Stimulated activated CD4-positive, alpha-beta T cell treated with anti-CD3 and anti-CD28 coated beads, Interleukin-4, amount 100 ng/mL, for 1 hour (primary cell): Measurements from ENCODE around the gene BCAT1.
"Not testable (repeated sequence)": the region's sequence is repeated elsewhere in the genome, so short reads cannot be mapped to it uniquely, and the experiment has no call there.

Source experiments
- DNase-seq: peaks from one replicate; pipeline ENCODE4 v3.0.0-alpha.2; 2020

Gene BCAT1

DNA sequence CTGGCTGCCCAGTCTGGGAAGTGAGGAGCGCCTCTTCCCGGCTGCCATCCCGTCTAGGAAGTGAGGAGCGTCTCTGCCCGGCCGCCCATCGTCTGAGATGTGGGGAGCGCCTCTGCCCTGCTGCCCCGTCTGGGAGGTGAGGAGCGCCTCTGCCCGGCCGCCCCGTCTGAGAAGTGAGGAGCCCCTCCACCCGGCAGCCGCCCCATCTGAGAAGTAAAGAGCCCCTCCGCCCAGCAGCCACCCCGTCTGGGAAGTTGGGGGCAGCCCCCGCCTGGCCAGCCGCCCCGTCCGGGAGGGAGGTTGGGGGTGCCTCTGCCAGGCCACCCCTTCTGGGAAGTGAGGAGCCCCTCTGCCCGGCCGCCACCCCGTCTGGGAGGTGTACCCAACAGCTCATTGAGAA is 22.8 kb downstream of the BCAT1 start:
- DNase-seq, result not testable (repeated sequence)

DNA sequence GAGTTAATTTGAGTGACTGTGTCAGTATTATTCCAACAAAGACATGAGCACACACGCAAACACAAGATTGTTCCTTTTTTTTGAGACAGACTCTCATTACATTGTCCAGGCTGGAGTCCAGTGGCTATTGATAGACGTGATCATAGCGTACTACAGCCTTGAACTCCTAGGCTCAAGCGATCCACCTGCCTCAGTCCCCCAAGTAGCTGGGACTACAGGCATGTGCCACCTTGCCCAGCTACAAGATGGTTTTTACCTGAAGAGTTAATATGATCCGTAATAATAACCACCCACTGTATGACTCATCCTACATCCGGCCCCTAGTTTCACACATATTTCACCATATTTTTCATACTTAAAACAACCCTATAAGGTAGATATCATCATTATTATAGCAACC is 26.8 kb downstream of the BCAT1 start:
- DNase-seq, result no peak

DNA sequence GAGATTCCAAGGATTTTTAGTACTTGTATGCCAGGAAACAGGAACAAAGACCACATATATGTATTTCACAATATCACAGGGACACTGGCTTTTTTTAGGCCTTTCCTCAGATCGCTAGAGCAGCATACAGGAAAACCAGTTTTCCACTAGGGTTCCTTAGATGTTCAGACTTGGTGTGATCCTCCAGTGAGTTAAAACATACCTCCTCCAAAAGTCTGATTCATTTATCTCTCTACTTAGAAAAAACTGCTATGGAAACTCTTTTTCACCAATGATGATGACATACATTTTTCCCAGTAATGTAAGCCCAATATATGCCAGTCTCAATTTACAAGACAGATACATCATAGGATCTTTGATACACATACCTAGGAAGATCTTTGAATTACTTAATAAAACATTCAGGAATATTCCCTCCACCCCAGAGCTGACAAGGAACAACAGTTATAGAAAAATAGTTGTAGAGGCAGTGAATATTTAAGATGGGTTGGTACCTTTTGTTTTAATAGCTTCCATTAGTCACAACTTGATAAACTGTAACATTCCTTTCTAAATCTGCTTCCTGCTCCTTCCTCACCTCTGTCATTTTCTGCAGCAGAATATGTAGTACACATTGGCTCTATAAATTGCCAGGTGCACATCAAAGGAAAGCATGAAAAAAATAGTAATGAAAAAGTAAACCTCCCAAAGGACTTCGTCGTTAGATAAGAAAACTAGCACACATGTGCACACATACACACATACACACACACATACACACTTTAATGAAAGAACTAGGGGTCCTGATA is 27.5 kb downstream of the BCAT1 start:
- DNase-seq, result no peak

DNA sequence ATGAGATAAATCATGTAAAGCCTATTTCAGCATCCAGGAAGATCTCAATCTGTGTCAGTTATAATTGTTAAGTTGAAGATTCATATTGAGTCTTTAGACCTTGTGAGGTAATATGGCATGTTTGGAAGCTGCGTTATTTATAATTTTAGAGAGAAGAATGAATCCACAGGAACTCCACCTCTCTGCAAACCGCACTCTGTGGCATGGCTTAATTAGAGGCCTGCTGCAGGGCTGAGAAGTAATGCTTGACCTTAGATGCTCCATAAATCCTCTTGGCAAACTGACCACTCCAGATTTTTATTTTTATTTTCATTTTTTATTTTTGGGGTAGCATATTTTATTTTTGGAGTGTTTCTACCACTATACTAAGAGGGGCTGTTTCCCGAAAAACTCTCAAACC is 28.8 kb downstream of the BCAT1 start:
- no peak for DNase-seq

DNA sequence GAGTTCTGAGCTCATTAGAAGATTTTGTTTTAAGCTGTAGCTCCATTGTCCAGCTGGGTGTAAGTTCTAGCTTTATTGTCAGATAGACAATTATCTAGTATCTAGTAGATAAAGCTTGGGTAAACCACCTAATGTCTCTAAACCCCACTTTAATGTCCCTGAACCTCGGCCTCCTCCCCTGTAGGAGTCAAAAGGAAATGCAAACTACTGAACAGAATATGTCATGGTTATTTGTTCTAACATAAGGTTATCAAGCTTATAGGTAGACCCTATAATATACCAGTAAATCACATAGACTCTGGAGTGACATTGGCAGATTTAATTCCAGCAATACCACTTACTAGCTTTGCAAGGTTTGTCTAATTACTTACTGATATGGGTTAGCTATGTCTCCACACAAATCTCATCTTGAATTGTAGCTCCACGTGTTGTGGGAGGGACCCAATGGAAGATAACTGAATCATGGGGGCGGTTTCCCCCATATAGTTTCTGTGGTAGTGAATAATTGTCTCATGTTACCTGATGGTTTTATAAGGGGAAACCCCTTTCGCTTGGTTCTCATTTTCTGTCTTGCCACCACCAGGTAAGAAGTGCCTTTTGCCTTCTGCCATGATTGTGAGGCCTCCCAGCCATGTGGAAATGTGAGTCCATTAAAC is 29.4 kb downstream of the BCAT1 start:
- peak; percentile 20 for DNase-seq

DNA sequence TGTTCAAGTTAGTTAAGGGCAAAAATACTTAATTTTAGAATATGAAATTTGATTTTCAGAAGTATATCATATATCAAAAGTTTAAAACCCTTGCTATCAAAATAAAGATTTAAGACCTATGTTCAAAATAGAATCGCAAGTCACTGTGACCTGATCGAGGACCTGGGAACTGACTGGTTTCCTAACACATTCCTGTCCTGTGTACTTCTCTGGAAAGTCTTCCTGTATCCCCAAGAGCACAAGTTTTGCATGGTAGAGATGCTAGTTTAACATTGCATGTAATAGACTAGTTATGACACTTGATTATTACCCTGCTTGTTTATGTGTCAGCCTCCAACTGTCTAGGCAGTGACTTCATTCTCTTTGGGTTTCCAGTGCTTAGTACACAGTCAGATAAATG is 30.3 kb downstream of the BCAT1 start:
- DNase-seq, result no peak

DNA sequence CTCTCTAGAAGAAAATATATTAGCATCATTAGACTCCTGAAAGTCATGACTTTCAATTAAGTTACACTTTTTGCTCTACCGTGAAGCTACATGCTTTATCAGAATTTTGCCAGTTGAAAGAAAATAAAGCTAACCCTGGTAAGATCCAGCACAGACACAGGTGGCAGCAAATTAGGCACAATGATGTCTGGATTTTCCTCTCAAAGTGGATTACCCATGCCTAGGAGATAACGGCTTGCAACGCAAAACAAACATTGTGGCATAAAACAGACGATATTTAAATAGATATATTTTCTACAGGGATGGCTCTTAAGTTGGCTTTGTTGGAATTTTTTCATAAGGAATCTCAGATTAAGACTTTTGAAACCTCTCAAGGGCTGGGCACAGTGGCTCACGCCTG is 33.4 kb downstream of the BCAT1 start:
- DNase-seq, result no peak

DNA sequence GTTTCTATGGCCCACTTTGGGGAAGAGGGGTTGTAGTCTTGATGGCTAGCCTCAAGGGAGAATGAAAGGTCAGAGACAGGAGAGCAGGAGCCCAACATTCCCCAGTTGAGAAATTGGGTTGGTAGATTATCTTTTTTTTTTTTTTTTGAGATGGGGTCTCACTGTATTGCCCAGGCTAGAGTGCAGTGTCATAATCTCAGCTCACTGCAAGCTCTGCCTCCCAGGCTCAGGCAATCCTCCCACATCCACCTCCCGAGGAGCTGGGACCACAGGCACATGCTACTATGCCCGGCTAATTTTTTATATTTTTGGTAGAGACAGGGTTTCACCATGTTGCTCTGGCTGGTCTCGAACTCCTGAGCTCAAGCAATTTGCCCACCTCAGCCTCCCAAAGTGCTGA is 34.9 kb downstream of the BCAT1 start:
- no peak for DNase-seq

DNA sequence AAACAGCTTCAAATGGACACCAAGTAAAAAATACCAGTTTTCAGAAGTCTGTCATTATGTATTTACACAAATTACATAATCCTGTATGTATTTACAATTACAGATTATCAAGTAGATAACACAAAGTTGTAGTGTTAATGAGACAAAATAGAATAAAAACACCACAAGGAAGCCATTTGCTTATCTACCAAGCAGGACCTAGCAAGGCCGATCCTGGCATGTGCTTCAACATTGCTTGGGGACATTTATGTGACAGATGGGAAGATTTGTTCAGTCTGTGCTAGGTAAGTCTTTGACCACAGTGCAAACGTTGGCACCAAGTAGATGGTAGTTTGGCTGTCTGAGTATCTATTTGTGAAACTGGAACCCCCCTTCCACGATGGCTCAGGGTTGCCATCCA is 35.8 kb downstream of the BCAT1 start:
- no peak for DNase-seq

DNA sequence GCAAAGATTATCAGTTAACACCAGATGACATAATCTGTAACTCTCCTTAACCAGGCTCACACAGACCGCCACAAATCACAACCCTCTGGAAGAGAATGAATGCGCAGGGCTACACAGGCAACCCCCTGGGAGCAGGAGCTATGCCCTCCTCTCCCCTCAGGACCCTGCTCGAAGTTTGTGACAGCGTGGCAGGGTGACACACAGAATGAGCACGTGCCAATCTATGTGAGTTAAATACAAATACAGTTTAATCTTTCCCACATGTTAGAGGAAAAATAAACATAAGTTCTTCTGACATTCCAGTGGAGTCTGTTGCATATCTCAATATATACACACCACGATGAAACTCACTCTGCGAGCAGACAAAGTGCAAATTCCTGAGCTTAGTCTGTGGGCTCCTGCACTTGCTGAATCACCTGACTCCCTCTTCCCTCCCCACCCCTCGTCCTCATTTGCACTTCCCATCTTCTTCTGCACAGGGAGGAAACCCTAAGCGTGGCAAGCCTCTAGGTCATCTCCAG is 37.6 kb downstream of the BCAT1 start:
- no peak for DNase-seq

DNA sequence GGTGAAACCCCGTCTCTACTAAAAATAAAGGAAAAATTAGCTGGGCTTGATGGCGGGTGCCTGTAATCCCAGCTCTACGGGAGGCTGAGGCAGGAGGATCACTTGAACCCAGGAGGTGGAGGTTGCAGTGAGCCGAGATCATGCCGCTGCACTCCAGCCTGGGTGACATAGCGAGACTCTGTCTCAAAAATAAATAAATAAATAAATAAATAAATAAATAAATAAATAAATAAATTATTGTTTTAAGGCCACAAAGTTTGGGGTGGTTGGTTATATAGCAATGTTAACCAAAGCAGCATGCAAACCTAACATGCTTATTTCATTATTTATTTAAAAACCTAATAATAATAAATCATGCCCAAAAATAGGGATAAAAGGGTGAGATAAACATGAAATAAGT is 38.7 kb downstream of the BCAT1 start:
- DNase-seq, result not testable (repeated sequence)

DNA sequence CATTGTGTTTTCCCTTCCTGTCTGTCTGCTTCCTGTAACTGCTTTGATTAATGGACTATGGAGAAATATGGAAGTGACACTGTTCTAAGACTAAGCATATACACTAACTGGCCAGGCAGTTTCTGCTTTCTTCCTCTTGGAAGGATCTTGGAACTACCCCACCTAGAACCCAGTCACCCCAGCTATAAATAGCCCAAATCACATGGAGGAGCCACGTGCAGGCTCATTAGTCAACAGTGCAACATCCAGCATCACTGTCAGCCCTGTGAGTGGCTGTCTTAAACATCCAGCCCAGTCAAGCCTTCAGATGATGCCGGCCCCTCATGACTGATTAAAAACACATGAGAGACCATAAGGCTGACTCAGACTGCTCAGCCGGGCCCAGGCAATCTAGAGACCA is 39.2 kb downstream of the BCAT1 start:
- DNase-seq, result no peak

DNA sequence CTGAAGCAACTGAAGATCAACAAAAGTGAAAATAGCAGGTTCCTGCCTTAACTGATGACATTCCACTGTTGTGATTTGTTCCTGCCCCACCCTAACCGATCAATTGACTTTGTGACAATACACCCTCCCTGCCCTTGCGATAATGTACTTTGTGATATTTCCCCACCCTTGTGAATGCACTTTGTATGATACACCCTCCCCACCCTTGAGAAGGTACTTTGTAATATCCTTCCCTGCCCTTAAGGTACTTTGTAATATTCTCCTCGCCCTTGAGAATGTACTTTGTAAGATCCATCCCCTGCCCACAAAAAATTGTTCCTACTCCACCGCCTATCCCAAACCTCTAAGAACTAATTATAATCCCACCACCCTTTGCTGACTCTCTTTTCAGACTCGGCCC is 41.4 kb downstream of the BCAT1 start:
- no peak for DNase-seq

DNA sequence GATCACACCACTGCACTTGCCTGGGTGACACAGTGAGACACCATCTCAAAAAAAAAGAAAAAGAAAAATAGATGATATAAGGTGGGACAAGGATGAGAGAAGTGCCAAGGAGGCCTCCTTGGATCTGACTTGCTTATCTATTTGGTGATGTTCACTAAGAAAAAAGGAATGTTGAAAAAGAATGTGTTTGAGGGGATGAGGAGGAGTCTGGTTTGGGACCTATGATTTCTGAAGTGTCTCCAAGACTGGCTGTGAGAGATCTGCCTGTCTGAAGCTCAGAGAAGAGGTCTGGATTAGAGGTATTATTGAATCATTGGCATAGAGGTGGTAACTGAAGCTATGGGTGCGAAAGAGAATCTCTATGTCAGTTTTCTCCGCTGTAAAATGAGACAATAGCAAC is 42.8 kb downstream of the BCAT1 start:
- DNase-seq, result no peak

DNA sequence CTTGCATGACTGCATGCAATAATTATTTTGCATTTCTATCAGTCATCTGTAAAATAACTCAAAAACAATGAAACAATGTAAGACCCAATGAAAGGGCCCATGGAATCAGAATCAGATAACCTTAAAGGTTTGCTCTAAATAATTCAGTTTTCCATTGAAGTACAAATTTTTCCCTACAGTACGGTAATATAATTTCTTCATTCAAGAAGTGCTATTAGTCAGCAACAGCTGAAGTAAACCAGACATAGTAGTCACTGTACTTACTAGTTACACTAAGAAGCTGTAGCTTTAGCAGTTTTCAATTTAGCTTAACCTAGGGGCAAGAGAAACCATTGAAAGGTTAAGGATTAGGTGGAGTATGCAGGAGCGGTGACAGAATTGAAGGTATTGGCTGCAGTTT is 43.5 kb downstream of the BCAT1 start:
- DNase-seq, result no peak

DNA sequence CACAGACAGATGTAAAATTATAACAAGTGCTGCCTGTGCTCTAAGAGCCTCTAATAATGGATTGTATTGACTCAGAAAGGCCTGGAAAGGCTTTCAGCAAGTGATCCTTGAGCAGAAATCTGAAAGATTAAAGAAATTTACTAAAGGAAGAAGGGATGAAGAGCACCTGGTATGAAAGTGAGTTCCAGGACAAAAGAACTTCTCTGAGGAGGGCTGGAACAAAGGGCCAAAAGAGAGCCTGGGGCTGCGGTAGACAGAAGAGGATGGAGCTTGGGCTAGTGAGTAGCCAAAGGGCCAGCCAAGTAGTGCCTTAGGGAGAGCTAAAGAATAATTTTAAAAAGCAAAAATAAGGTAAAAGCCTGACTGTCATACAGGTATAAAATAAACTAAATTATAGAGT is 44.0 kb downstream of the BCAT1 start:
- DNase-seq, result no peak

DNA sequence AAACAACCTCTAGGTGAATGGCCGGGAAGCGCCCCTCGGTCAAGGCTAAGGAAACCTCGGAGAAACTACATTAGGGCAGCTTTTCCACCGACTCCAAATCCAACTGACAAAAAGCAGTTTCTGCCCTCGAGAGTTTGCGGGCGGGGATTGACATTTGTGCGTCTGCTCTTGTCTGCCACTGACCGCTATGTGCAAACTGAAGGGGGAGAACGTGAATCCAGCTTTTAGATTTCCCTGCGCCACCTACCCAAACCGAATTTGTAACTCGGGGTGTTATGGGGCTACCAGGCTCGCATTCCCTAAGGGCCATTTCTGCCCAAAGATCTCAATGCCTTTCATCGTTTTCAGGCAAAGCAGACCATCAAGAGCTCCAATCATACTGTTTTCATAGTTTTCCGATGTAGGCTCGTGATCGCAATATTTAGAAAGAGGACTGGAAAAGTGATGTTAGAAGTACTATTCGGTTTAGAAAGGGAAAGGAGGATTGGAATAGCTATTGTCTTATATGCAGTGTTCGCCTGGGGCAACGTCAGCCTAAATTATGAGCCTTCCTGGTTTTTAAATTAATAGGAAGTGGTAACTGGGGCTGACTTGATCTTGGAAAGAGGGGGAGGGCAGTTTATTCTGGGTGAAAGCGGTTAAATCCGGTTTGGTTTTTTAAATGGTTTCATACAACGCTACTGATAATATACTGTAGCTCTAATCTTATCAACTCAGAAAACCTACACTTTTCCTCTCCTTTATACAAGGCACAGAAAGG is 45.4 kb downstream of the BCAT1 start:
- no peak for DNase-seq

DNA sequence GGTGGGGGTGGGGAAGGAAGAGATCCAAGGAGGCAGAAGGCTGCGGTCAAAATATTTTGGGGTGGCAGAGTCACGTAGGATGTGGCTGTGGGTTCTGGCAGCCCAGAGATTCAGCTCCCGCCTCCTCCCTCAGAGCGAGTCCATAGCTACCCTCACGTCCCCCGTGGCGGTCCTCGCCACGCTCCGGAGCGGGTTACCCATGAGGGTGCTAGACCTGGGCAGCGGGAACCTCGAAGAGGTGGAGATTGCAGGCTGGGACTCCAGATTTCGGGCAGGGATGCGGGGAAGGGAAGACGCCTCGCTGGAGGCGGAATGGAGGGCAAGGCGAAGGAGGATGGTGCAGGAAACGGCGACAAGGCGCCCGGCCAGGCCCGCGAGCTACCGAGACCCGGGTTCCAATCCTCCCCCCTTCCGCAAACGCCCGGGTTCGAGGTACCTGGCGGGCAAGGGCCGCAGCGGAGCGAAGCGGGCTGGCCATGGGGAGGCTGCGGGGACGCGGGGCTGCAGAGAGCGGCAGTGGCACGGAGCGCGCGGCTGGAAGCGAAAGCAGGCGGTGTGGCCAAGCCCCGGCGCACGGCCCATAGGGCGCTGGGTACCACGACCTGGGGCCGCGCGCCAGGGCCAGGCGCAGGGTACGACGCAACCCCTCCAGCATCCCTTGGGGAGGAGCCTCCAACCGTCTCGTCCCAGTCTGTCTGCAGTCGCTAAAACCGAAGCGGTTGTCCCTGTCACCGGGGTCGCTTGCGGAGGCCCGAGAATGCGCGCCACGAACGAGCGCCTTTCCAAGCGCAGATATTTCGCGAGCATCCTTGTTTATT is 46.2 kb downstream of the BCAT1 start:
- peak; percentile 24 for DNase-seq

DNA sequence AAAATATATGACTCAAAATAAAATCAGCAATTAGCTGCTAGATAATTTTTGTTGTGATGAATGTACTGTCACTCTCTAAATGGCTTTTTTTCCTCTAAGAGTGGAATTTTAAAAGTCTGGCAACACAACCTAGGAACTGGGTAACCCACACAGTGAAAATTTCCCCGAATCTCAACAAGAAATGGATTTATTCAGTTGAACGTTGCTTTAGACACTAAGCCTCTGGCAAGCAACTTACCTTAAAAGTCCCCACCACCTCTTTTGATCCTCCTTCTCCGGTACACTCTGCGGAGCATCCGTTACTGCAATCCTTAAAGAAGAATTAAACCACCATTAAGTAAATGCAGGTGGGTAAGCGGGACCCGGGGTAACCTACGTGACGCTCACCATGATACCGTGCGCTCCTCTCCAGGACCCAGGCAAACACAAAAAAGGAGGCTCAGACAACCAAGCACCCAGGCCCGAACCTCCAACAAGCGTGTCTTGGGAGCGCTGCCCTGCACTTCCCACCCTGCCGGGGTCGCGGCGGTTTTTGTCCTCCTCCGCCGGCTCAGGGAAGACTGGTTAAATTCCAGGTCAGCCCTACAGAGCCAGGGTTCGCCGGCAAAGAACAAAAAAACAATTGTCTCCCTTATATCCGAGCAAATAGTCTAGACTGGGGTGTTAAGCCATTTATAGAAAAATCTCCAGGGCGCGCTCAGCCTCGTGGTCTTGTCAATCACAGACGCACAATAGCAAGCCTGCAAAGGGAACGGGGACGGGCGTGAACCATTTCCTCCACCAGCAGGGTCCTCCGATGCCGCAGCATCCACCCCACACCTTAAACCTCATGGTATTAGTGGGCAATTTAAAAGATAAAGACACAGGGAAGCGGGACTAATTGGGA is 47.1 kb downstream of the BCAT1 start:
- peak; percentile 12 for DNase-seq

DNA sequence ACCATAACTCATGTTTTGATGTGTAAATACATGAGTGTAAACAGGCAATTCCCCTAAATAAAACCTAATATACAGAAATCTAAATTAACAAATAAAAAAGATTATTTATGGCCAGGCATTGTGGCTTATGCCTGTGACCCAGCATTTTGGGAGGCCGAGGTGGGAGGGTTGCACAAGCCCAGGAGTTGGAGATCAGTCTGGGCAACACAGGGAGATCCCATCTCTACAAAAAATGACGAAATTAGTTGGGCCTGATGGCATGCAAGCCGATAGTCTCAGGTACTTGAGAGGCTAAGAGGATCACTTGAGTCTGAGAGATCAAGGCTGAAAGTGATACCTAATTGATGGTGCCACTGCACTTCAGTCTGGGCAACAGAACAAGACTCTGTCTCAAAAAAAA is 48.7 kb downstream of the BCAT1 start:
- DNase-seq, result no peak

DNA sequence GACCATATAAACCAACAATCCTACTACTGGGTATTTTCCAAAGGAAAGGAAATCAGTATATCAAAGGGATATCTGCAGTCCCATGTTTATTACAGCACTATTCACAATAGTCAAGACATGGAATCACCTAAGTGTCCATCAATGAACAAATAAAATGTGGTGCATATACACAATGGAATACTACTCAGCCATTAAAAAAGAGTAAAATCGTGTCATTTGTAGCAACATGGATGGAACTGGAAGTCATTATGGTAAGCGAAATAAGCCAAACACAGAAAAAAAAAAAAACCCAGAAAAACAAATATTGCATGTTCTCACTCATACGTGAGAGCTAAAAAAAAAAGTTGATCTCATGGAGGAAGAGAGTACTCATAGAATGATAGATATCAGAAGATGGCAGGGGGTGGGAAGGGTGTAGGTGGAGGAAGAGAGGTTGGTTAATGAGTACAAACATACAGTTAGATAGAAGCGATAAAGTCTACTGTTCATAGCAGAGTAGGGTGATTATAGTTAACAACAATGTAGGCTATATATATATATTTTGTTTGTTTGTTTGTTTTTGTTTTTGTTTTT is 49.3 kb downstream of the BCAT1 start:
- DNase-seq, result no peak

DNA sequence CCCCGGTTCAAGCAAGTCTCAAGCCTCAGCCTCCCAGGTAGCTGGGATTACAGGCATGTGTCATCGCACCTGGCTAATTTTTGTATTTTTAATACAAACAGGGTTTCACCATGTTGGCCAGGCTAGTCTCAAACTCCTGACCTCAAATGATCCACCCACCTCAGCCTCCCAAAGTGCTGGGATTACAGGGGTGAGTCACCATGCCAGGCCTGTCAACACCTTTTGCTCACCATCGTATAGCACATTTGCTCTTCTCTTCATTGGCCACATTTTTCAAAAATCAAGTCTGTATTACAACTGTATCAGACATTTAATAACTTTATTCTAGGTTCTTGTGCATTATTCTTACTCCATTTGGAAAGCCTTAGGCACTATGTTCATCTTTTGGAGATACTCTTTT is 50.3 kb downstream of the BCAT1 start:
- DNase-seq, result no peak
